T-helper 1 cell treated with Interleukin-12 subunit alpha and Interleukin-12 subunit beta and Interleukin-4 antibody, amounts not matched to agents 30 μg/mL and 1 μg/mL, for 36 hours (primary cell): ENCODE results near the gene STAP2.

ENCODE experiments used
- H3K27ac Mint-ChIP-seq: one replicate; pipeline ENCODE4 v1.8.0; 2021; ENCODE audit warnings: mild to moderate bottlenecking, mixed read lengths
- H3K27me3 Mint-ChIP-seq: one replicate; pipeline ENCODE4 v1.8.0; 2021; ENCODE audit warnings: low read depth, mixed read lengths
- H3K36me3 Mint-ChIP-seq: one replicate; pipeline ENCODE4 v1.8.0; 2021; ENCODE audit warnings: low read depth, mixed read lengths
- H3K4me1 Mint-ChIP-seq: one replicate; pipeline ENCODE4 v1.8.0; 2021; ENCODE audit warnings: low read depth, mixed read lengths
- H3K4me3 Mint-ChIP-seq: one replicate; pipeline ENCODE4 v1.8.0; 2021; ENCODE audit warnings: mild to moderate bottlenecking, moderate library complexity, mixed read lengths
- H3K9me3 Mint-ChIP-seq: one replicate; pipeline ENCODE4 v1.8.0; 2021; ENCODE audit warnings: mixed read lengths

Gene STAP2

GRCh38 chr19:4338441-4339355 lies at the start of gene STAP2:
TSS of gene STAP2 (minus strand) at chr19:4338827. CDS start at chr19:4338753, 74 bp downstream.
- Mint-ChIP-seq H3K9me3 (peaks cover 14% of the 10 kb centered on the region), H3K36me3 (peaks cover 9% of the 10 kb centered on the region), H3K27me3 (no peaks in the 10 kb centered on the region), H3K4me1 (peaks cover 19% of the 10 kb centered on the region), H3K4me3 (peak within 1 kb of the TSS; percentile 88), H3K27ac (peak within 1 kb of the TSS; percentile 92)

GRCh38 chr19:4386041-4386782 lies 47.6 kb upstream of the STAP2 start:
- peaks cover 7% of the 10 kb centered on the region for H3K36me3 Mint-ChIP-seq
- H3K4me3 Mint-ChIP-seq = no peak overlapping the region
- no peaks in the 10 kb centered on the region for H3K27me3 Mint-ChIP-seq
- no peaks in the 10 kb centered on the region for H3K9me3 Mint-ChIP-seq
- no peak overlapping the region for H3K27ac Mint-ChIP-seq
- peaks cover 22% of the 10 kb centered on the region for H3K4me1 Mint-ChIP-seq

- H3K4me1 Mint-ChIP-seq = peaks cover 25% of the 10 kb centered on the region
- no peak overlapping the region for H3K4me3 Mint-ChIP-seq
- H3K27me3 Mint-ChIP-seq = no peaks in the 10 kb centered on the region
- H3K27ac Mint-ChIP-seq = no peak overlapping the region
- H3K9me3 Mint-ChIP-seq = no peaks in the 10 kb centered on the region
- H3K36me3 Mint-ChIP-seq = peaks cover 10% of the 10 kb centered on the region
These were observed 46.8 kb upstream of the STAP2 start for GRCh38 chr19:4385291-4386040.

- H3K9me3 Mint-ChIP-seq = no peaks in the 10 kb centered on the region
- no peaks in the 10 kb centered on the region for H3K27me3 Mint-ChIP-seq
- peaks cover 50% of the 10 kb centered on the region for H3K4me1 Mint-ChIP-seq
- peaks cover 6% of the 10 kb centered on the region for H3K36me3 Mint-ChIP-seq
- H3K4me3 Mint-ChIP-seq = peak overlapping the region; percentile 81
- H3K27ac Mint-ChIP-seq = peak overlapping the region; percentile 89
These were observed 41.7 kb upstream of the STAP2 start for GRCh38 chr19:4380254-4380727.

- H3K4me3 Mint-ChIP-seq = peak overlapping the region; percentile 81
- no peaks in the 10 kb centered on the region for H3K9me3 Mint-ChIP-seq
- H3K36me3 Mint-ChIP-seq = peaks cover 6% of the 10 kb centered on the region
- peak overlapping the region; percentile 89 for H3K27ac Mint-ChIP-seq
- H3K4me1 Mint-ChIP-seq = peaks cover 53% of the 10 kb centered on the region
- H3K27me3 Mint-ChIP-seq = no peaks in the 10 kb centered on the region
These were observed 41.0 kb upstream of the STAP2 start for GRCh38 chr19:4379383-4380253.

GRCh38 chr19:4378886-4379285 lies 40.3 kb upstream of the STAP2 start:
- peaks cover 6% of the 10 kb centered on the region for H3K36me3 Mint-ChIP-seq
- peak overlapping the region; percentile 81 for H3K4me3 Mint-ChIP-seq
- H3K4me1 Mint-ChIP-seq = peaks cover 54% of the 10 kb centered on the region
- H3K9me3 Mint-ChIP-seq = no peaks in the 10 kb centered on the region
- peak overlapping the region; percentile 89 for H3K27ac Mint-ChIP-seq
- H3K27me3 Mint-ChIP-seq = no peaks in the 10 kb centered on the region

- Mint-ChIP-seq H3K27me3 (no peaks in the 10 kb centered on the region), H3K36me3 (peaks cover 6% of the 10 kb centered on the region), H3K4me1 (peaks cover 56% of the 10 kb centered on the region), H3K27ac (peak overlapping the region; percentile 57), H3K9me3 (no peaks in the 10 kb centered on the region), H3K4me3 (no peak overlapping the region)
These were observed 38.6 kb upstream of the STAP2 start for GRCh38 chr19:4376991-4377781.

- no peaks in the 10 kb centered on the region for H3K9me3 Mint-ChIP-seq
- H3K4me1 Mint-ChIP-seq = peaks cover 57% of the 10 kb centered on the region
- H3K27me3 Mint-ChIP-seq = no peaks in the 10 kb centered on the region
- peak overlapping the region; percentile 59 for H3K27ac Mint-ChIP-seq
- peak overlapping the region; percentile 18 for H3K4me3 Mint-ChIP-seq
- peaks cover 6% of the 10 kb centered on the region for H3K36me3 Mint-ChIP-seq
These were observed 38.0 kb upstream of the STAP2 start for GRCh38 chr19:4376671-4376990.

GRCh38 chr19:4376028-4376670 lies 37.5 kb upstream of the STAP2 start:
- no peaks in the 10 kb centered on the region for H3K27me3 Mint-ChIP-seq
- H3K27ac Mint-ChIP-seq = peak overlapping the region; percentile 59
- peaks cover 5% of the 10 kb centered on the region for H3K36me3 Mint-ChIP-seq
- peak overlapping the region; percentile 18 for H3K4me3 Mint-ChIP-seq
- peaks cover 55% of the 10 kb centered on the region for H3K4me1 Mint-ChIP-seq
- no peaks in the 10 kb centered on the region for H3K9me3 Mint-ChIP-seq

GRCh38 chr19:4375164-4376027 lies 36.8 kb upstream of the STAP2 start:
- Mint-ChIP-seq H3K4me3 (no peak overlapping the region), H3K27me3 (no peaks in the 10 kb centered on the region), H3K4me1 (peaks cover 54% of the 10 kb centered on the region), H3K36me3 (peaks cover 3% of the 10 kb centered on the region), H3K27ac (peak overlapping the region; percentile 59), H3K9me3 (no peaks in the 10 kb centered on the region)

GRCh38 chr19:4374498-4375163 lies 36.0 kb upstream of the STAP2 start:
- Mint-ChIP-seq H3K4me3 (no peak overlapping the region), H3K27ac (no peak overlapping the region), H3K27me3 (no peaks in the 10 kb centered on the region), H3K36me3 (peaks cover 2% of the 10 kb centered on the region), H3K4me1 (peaks cover 49% of the 10 kb centered on the region), H3K9me3 (no peaks in the 10 kb centered on the region)
